A673 (cell line): ENCODE results near the gene DXO. TPM values are rescaled to one million over a fixed set of nuclear protein-coding genes. Genes with fewer than 3 reads are reported as not detected.
"Not testable (repeated sequence)": the region's sequence is repeated elsewhere in the genome, so short reads cannot be mapped to it uniquely, and the experiment has no call there.

ENCODE experiments used
- BruUV-seq: library from RNA; stranded (reverse); fragments of 400-500 nt; replicated peaks from 2 replicates; lab custom pipeline; 2021; lab: Mats Ljungman, UMichigan
- CTCF ChIA-PET: fragments of 300-600 bp; sonication (Branson Sonifier 250); formaldehyde crosslinking; loops from one replicate; lab custom pipeline; 2022; ENCODE audit warnings: antibody characterized with exemption; lab: Charles Lee
- POLR2A ChIA-PET: fragments of 300-600 bp; sonication (Branson Sonifier 250); formaldehyde crosslinking; loops from one replicate; lab custom pipeline; 2022; ENCODE audit warnings: antibody characterized with exemption; ENCODE audit not compliant: low non-redundant PET; lab: Charles Lee
- DNase-seq: peaks from one replicate; pipeline ENCODE4 v3.0.0-alpha.2; 2015; ENCODE audit warnings: low spot score
- H3K27ac ChIP-seq: fragments of 200-600 bp; sonication (generic); 2 replicates; pipeline ENCODE4 v1.5.1; 2016; ENCODE audit warnings: mixed run types, low read depth, mild to moderate bottlenecking, mixed read lengths, antibody characterized with exemption, low read length; ENCODE audit not compliant: poor library complexity, severe bottlenecking
- H3K27me3 ChIP-seq: fragments of 200-600 bp; sonication (generic); replicated peaks from 2 replicates; pipeline ENCODE4 v1.6.1; 2017; ENCODE audit warnings: mixed run types, low read depth, mild to moderate bottlenecking, mixed read lengths, antibody characterized with exemption, low read length; ENCODE audit not compliant: insufficient read depth, poor library complexity
- H3K36me3 ChIP-seq: fragments of 200-600 bp; sonication (generic); 2 replicates; pipeline ENCODE4 v1.6.1; 2016; ENCODE audit warnings: mixed run types, mild to moderate bottlenecking, mixed read lengths, antibody characterized with exemption, low read length; ENCODE audit not compliant: insufficient read depth, poor library complexity, severe bottlenecking
- H3K4me1 ChIP-seq: fragments of 200-600 bp; sonication (generic); 2 replicates; pipeline ENCODE4 v1.6.1; 2017; ENCODE audit warnings: mixed run types, mild to moderate bottlenecking, mixed read lengths, antibody characterized with exemption, low read length; ENCODE audit not compliant: insufficient read depth, poor library complexity, severe bottlenecking
- H3K4me3 ChIP-seq: fragments of 200-600 bp; sonication (generic); 2 replicates; pipeline ENCODE4 v1.5.1; 2016; ENCODE audit warnings: low read depth, mixed run types, mild to moderate bottlenecking, mixed read lengths, low read length; ENCODE audit not compliant: poor library complexity, severe bottlenecking
- H3K9me3 ChIP-seq: fragments of 200-600 bp; sonication (generic); 2 replicates; pipeline ENCODE4 v1.6.1; 2016; ENCODE audit warnings: mixed run types, low read depth, mild to moderate bottlenecking, mixed read lengths, antibody characterized with exemption, low read length; ENCODE audit not compliant: poor library complexity, severe bottlenecking
- intact Hi-C: fragments of 100-400 bp; cut with micrococcal nuclease; formaldehyde crosslinking; loops from one replicate; pipeline ENCODE4 v1.10.0; 2022; ENCODE audit not compliant: unreplicated experiment
- total RNA-seq: library from RNA; stranded (reverse); gene quantifications from 2 replicates; pipeline ENCODE4 v1.2.3, GENCODE V29; 2021

DXO gene
- total RNA-seq, 1 experiment from 2014 or later = 35.6 TPM

- intact Hi-C loops, H3K27ac ChIP-seq, H3K4me3 ChIP-seq, POLR2A ChIA-PET, H3K4me1 ChIP-seq, H3K27me3 ChIP-seq, CTCF ChIA-PET, H3K36me3 ChIP-seq, BruUV-seq, H3K9me3 ChIP-seq: not testable (repeated sequence)
- peak; percentile 53 for DNase-seq
These were observed 36.7 kb upstream of the DXO start for GRCh38 chr6:32008616-32009015.

GRCh38 chr6:32008037-32008436 lies 36.1 kb upstream of the DXO start:
- H3K36me3 ChIP-seq, H3K9me3 ChIP-seq, H3K4me1 ChIP-seq, POLR2A ChIA-PET, H3K27me3 ChIP-seq, intact Hi-C loops, BruUV-seq, DNase-seq, CTCF ChIA-PET, H3K4me3 ChIP-seq, H3K27ac ChIP-seq: not testable (repeated sequence)

GRCh38 chr6:32007086-32007485 lies 35.1 kb upstream of the DXO start:
- H3K36me3 ChIP-seq, H3K4me1 ChIP-seq, H3K4me3 ChIP-seq, CTCF ChIA-PET, BruUV-seq, H3K27ac ChIP-seq, intact Hi-C loops, H3K9me3 ChIP-seq, DNase-seq, H3K27me3 ChIP-seq, POLR2A ChIA-PET: not testable (repeated sequence)

GRCh38 chr6:32005991-32006529 lies 34.1 kb upstream of the DXO start:
- H3K36me3 ChIP-seq, BruUV-seq, H3K4me3 ChIP-seq, H3K9me3 ChIP-seq, H3K27me3 ChIP-seq, CTCF ChIA-PET, H3K27ac ChIP-seq, H3K4me1 ChIP-seq, DNase-seq, intact Hi-C loops, POLR2A ChIA-PET: not testable (repeated sequence)

GRCh38 chr6:32005538-32005880 lies 33.6 kb upstream of the DXO start:
- POLR2A ChIA-PET, CTCF ChIA-PET, H3K9me3 ChIP-seq, H3K27ac ChIP-seq, H3K4me1 ChIP-seq, DNase-seq, H3K4me3 ChIP-seq, H3K27me3 ChIP-seq, BruUV-seq, intact Hi-C loops, H3K36me3 ChIP-seq: not testable (repeated sequence)

GRCh38 chr6:32004864-32005537 lies 33.1 kb upstream of the DXO start:
- H3K9me3 ChIP-seq, H3K27me3 ChIP-seq, POLR2A ChIA-PET, H3K36me3 ChIP-seq, BruUV-seq, intact Hi-C loops, H3K4me3 ChIP-seq, H3K27ac ChIP-seq, DNase-seq, CTCF ChIA-PET, H3K4me1 ChIP-seq: not testable (repeated sequence)

- BruUV-seq, intact Hi-C loops, DNase-seq, H3K36me3 ChIP-seq, CTCF ChIA-PET, POLR2A ChIA-PET, H3K9me3 ChIP-seq, H3K4me1 ChIP-seq, H3K27ac ChIP-seq, H3K4me3 ChIP-seq, H3K27me3 ChIP-seq: not testable (repeated sequence)
These were observed 32.5 kb upstream of the DXO start for GRCh38 chr6:32004393-32004792.

- intact Hi-C loops, POLR2A ChIA-PET, H3K27ac ChIP-seq, H3K4me1 ChIP-seq, H3K9me3 ChIP-seq, CTCF ChIA-PET, H3K27me3 ChIP-seq, DNase-seq, BruUV-seq, H3K4me3 ChIP-seq, H3K36me3 ChIP-seq: not testable (repeated sequence)
These were observed 31.4 kb upstream of the DXO start for GRCh38 chr6:32003301-32003700.
